ENCODE data around the gene CIROP.

- TF ChIP-seq, protein P1, sequence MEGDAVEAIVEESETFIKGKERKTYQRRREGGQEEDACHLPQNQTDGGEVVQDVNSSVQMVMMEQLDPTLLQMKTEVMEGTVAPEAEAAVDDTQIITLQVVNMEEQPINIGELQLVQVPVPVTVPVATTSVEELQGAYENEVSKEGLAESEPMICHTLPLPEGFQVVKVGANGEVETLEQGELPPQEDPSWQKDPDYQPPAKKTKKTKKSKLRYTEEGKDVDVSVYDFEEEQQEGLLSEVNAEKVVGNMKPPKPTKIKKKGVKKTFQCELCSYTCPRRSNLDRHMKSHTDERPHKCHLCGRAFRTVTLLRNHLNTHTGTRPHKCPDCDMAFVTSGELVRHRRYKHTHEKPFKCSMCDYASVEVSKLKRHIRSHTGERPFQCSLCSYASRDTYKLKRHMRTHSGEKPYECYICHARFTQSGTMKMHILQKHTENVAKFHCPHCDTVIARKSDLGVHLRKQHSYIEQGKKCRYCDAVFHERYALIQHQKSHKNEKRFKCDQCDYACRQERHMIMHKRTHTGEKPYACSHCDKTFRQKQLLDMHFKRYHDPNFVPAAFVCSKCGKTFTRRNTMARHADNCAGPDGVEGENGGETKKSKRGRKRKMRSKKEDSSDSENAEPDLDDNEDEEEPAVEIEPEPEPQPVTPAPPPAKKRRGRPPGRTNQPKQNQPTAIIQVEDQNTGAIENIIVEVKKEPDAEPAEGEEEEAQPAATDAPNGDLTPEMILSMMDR (IDR thresholded peaks at IDR 0.05; ENCODE audit: low read depth, low read length) = no peak
- TF ChIP-seq EZH2phosphoT487 (IDR thresholded peaks at IDR 0.05; ENCODE audit: low read depth) = no peak
Measured at GRCh38 chr14:23153851-23154796, 49.3 kb upstream of the CIROP start.

All from OCI-LY3 (cell line).